Measurements from ENCODE around the gene PMPCA.
"Not testable (repeated sequence)": the region's sequence is repeated elsewhere in the genome, so short reads cannot be mapped to it uniquely, and the experiment has no call there.

The PMPCA gene

GRCh38 chr9:136424750-136425362 lies 14.4 kb downstream of the PMPCA start:
- no peak for DNase-seq (ENCODE audit: low spot score)
- Histone ChIP-seq H3K27ac (no peak overlapping the region), H3K4me3 (no peak overlapping the region)
- TF ChIP-seq CTCF (IDR thresholded peaks at IDR 0.05): no peak

GRCh38 chr9:136425367-136425766 lies 14.9 kb downstream of the PMPCA start:
- H3K4me3 ChIP-seq; H3K27ac ChIP-seq; DNase-seq (ENCODE audit: low spot score): not testable (repeated sequence)

GRCh38 chr9:136426787-136427186 lies 16.3 kb downstream of the PMPCA start:
- no peak for DNase-seq (ENCODE audit: low spot score)
- no peak for TF ChIP-seq CTCF (IDR thresholded peaks at IDR 0.05)
- Histone ChIP-seq H3K27ac (no peak overlapping the region), H3K4me3 (no peak overlapping the region)

- Histone ChIP-seq H3K27ac (no peak overlapping the region), H3K4me3 (no peak overlapping the region)
- TF ChIP-seq CTCF (IDR thresholded peaks at IDR 0.05): no peak
- no peak for DNase-seq (ENCODE audit: low spot score)
Measured at GRCh38 chr9:136429075-136429628, 18.7 kb downstream of the PMPCA start.

GRCh38 chr9:136429683-136430491 lies 19.4 kb downstream of the PMPCA start:
- no peak overlapping the region for H3K27ac ChIP-seq
- TF ChIP-seq CTCF (IDR thresholded peaks at IDR 0.05): no peak
- no peak for DNase-seq (ENCODE audit: low spot score)

GRCh38 chr9:136430588-136431234 lies 20.3 kb downstream of the PMPCA start:
- Histone ChIP-seq H3K27ac (no peak overlapping the region), H3K4me3 (no peak overlapping the region)
- TF ChIP-seq CTCF (IDR thresholded peaks at IDR 0.05): no peak
- no peak for DNase-seq (ENCODE audit: low spot score)

More at GRCh38 chr9:136429683-136430491, 19.4 kb downstream of the PMPCA start:
- H3K4me3 ChIP-seq: no peak overlapping the region

GRCh38 chr9:136431782-136432350 lies 21.4 kb downstream of the PMPCA start:
- no peak for TF ChIP-seq CTCF (IDR thresholded peaks at IDR 0.05)
- DNase-seq (ENCODE audit: low spot score): no peak
- Histone ChIP-seq H3K27ac (no peak overlapping the region), H3K4me3 (no peak overlapping the region)
